ENCODE data around the gene NNAT.

Gene NNAT

DNA sequence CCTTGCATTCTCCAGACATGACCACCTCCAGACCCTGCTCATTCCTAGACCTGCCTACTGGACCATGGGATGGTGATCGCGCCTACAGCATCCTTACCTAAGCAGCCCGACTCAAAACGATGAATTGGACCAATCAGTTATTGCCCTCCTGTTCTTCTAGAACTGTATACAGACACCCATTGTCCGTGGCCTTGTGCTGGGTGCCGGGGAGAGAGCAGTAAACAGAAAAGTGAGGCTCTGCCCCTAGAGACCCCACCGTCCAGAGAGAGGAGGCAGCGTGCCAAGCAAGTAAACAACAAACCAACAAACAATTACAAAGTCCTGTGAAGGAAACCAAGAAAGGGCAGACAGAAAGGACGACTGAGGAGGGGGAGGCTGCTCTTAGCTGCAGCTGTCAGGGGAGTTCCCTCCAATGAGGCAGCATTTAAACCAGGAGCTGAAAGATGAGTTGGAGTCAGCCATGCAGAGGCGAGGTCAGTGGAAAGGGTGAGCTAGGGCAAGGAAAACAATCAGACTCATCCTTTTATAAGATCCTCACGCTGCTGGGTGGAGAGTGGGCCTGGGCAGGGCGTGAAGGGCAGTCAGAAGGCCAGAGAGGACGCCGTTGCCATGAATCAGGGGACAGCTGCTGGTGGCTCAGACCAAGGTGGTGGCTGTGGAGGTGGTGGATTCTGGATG lies 44.2 kb downstream of the NNAT start:
- no peaks in the 10 kb centered on the region for H3K4me1 ChIP-seq (ENCODE audit: insufficient read depth, low read length, severe bottlenecking)
- no peak overlapping the region for H3K4me2 ChIP-seq (ENCODE audit: low read length)
- H3K36me3 ChIP-seq (ENCODE audit: insufficient read depth, low read length) = no peaks in the 10 kb centered on the region
- no peaks in the 10 kb centered on the region for H3K79me2 ChIP-seq (ENCODE audit: insufficient read depth, low read length)
- TF ChIP-seq, protein P1, sequence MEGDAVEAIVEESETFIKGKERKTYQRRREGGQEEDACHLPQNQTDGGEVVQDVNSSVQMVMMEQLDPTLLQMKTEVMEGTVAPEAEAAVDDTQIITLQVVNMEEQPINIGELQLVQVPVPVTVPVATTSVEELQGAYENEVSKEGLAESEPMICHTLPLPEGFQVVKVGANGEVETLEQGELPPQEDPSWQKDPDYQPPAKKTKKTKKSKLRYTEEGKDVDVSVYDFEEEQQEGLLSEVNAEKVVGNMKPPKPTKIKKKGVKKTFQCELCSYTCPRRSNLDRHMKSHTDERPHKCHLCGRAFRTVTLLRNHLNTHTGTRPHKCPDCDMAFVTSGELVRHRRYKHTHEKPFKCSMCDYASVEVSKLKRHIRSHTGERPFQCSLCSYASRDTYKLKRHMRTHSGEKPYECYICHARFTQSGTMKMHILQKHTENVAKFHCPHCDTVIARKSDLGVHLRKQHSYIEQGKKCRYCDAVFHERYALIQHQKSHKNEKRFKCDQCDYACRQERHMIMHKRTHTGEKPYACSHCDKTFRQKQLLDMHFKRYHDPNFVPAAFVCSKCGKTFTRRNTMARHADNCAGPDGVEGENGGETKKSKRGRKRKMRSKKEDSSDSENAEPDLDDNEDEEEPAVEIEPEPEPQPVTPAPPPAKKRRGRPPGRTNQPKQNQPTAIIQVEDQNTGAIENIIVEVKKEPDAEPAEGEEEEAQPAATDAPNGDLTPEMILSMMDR (IDR thresholded peaks at IDR 0.05; ENCODE audit: low read length) = no peak
- TF ChIP-seq EZH2 (IDR thresholded peaks at IDR 0.05; ENCODE audit: borderline replicate concordance, low read length) = no peak
- H3K9me3 ChIP-seq (ENCODE audit: low read length) = no peaks in the 10 kb centered on the region
- no peaks in the 10 kb centered on the region for H4K20me1 ChIP-seq (ENCODE audit: insufficient read depth, low read length)
- no peak overlapping the region for H3K9ac ChIP-seq (ENCODE audit: low read length)
- H3K27ac ChIP-seq (ENCODE audit: low read depth, low read length, poor library complexity, severe bottlenecking) = no peak overlapping the region
- H3K4me3 ChIP-seq (ENCODE audit: low read depth, low read length, poor library complexity, severe bottlenecking) = no peak overlapping the region
- no peaks in the 10 kb centered on the region for H3F3A ChIP-seq (ENCODE audit: insufficient read depth, low read length)
- H2AFZ ChIP-seq (ENCODE audit: low read length) = no peak overlapping the region
- H3K27me3 ChIP-seq (ENCODE audit: insufficient read depth, low read length) = no peaks in the 10 kb centered on the region; the same call in 1 of the 2 replicates
- no peaks in the 10 kb centered on the region for H3K9me2 ChIP-seq (ENCODE audit: low read depth, low read length)

DNA sequence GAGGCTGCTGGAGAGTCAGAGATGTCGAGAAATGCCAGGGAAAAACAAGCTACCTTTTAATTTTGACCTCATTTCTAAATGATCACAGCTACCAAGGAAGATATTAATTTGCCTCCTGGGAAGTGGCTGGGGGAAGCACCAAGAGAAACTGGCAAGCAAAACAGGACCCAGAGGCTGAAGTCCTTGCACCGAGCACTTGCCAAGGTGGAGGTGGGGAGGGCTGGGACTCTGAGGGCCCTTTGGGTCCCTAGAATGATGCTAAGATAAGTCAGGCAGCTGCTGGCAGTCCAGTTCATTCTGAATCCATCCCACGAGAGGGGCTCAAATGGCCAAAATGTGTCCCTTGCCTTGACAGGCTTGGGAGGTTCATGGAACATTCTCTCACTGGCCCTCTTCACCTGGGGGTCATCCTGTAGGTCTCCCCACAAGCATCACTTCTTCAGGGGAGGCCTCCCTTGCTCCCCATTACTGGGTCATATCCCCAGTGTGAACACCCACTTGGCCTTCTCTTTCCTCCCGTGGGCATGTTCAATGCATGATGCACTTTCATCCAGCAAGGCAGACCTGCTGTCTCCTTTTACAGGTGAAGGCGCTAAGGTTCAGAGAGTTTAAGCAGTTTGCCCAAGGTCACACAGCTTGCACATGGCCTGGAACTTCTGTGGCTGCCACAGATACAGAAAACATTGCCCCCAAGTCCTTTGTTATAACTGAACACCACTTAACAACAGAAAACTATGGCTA lies 45.7 kb downstream of the NNAT start:
- H3K27me3 ChIP-seq (ENCODE audit: insufficient read depth, low read length) = no peaks in the 10 kb centered on the region; the same call in 1 of the 2 replicates
- no peaks in the 10 kb centered on the region for H3K79me2 ChIP-seq (ENCODE audit: insufficient read depth, low read length)
- TF ChIP-seq EZH2 (IDR thresholded peaks at IDR 0.05; ENCODE audit: borderline replicate concordance, low read length) = no peak
- TF ChIP-seq, protein P1 (IDR thresholded peaks at IDR 0.05; ENCODE audit: low read length) = no peak
- H3K27ac ChIP-seq (ENCODE audit: low read depth, low read length, poor library complexity, severe bottlenecking) = no peak overlapping the region
- H2AFZ ChIP-seq (ENCODE audit: low read length) = no peak overlapping the region
- no peaks in the 10 kb centered on the region for H3K9me2 ChIP-seq (ENCODE audit: low read depth, low read length)
- no peak overlapping the region for H3K4me2 ChIP-seq (ENCODE audit: low read length)
- no peak overlapping the region for H3K4me3 ChIP-seq (ENCODE audit: low read depth, low read length, poor library complexity, severe bottlenecking)
- H4K20me1 ChIP-seq (ENCODE audit: insufficient read depth, low read length) = no peaks in the 10 kb centered on the region
- no peaks in the 10 kb centered on the region for H3K4me1 ChIP-seq (ENCODE audit: insufficient read depth, low read length, severe bottlenecking)
- no peaks in the 10 kb centered on the region for H3F3A ChIP-seq (ENCODE audit: insufficient read depth, low read length)
- H3K36me3 ChIP-seq (ENCODE audit: insufficient read depth, low read length) = no peaks in the 10 kb centered on the region
- H3K9me3 ChIP-seq (ENCODE audit: low read length) = no peaks in the 10 kb centered on the region
- H3K9ac ChIP-seq (ENCODE audit: low read length) = no peak overlapping the region

DNA sequence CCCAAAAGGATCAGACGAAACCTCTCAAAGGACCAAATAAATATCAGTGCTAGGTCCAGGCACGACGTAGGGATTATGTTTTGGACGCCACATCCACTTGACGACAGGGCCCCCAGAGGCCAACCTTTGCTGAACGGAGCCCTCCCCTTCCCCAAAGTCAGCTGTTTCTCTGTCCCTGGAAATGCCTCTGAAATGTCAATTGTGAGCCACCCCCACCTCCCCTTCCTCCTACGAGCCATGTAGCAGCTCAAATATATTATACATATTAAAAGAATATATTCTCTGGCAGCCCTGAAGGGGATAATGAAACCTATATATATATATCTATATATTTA lies 46.2 kb downstream of the NNAT start:
- H4K20me1 ChIP-seq (ENCODE audit: insufficient read depth, low read length) = no peaks in the 10 kb centered on the region
- no peaks in the 10 kb centered on the region for H3F3A ChIP-seq (ENCODE audit: insufficient read depth, low read length)
- H3K4me3 ChIP-seq (ENCODE audit: low read depth, low read length, poor library complexity, severe bottlenecking) = no peak overlapping the region
- no peaks in the 10 kb centered on the region for H3K36me3 ChIP-seq (ENCODE audit: insufficient read depth, low read length)
- H3K9me2 ChIP-seq (ENCODE audit: low read depth, low read length) = no peaks in the 10 kb centered on the region
- no peak overlapping the region for H3K4me2 ChIP-seq (ENCODE audit: low read length)
- H3K9ac ChIP-seq (ENCODE audit: low read length) = no peak overlapping the region
- H3K79me2 ChIP-seq (ENCODE audit: insufficient read depth, low read length) = no peaks in the 10 kb centered on the region
- TF ChIP-seq, protein P1 (IDR thresholded peaks at IDR 0.05; ENCODE audit: low read length) = no peak
- no peak for TF ChIP-seq EZH2 (IDR thresholded peaks at IDR 0.05; ENCODE audit: borderline replicate concordance, low read length)
- no peaks in the 10 kb centered on the region for H3K9me3 ChIP-seq (ENCODE audit: low read length)
- H3K4me1 ChIP-seq (ENCODE audit: insufficient read depth, low read length, severe bottlenecking) = no peaks in the 10 kb centered on the region
- no peak overlapping the region for H2AFZ ChIP-seq (ENCODE audit: low read length)
- H3K27ac ChIP-seq (ENCODE audit: low read depth, low read length, poor library complexity, severe bottlenecking) = no peak overlapping the region
- H3K27me3 ChIP-seq (ENCODE audit: insufficient read depth, low read length) = no peaks in the 10 kb centered on the region; the same call in 1 of the 2 replicates

Measured in OCI-LY1 (cell line).